ENCODE measurements around the gene COX11.

Gene COX11

DNA sequence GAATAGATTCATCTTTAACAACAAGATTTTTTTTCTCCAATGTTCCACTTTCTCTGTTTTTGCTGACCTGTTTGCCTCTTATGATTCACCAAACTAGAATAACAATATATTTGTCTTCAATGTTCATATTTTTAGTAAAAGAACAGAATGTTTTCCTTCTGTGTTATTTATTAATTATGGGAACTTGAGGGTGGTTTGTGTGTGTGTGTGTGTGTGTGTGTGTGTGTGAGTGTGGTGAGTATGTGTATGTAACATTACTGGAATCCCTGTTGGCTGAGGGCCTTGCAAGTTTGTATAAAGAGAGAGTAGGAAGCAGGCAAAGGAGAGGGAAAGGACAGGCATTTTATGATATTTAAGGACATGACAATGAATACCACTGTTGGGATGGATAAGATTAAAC is 13.9 kb upstream of the COX11 start:
- Histone ChIP-seq H3K9me3 (ENCODE audit: control insufficient read depth in 5 of 5, low read length in 5 of 5) (peaks cover 0 to 6% (median 5%) of the 10 kb centered on the region in 5 donors), H3K27ac (ENCODE audit: low read depth, low read length) (no peak overlapping the region), H3K27me3 (ENCODE audit: control insufficient read depth in 5 of 5, insufficient read depth in 4 of 5, low read length in 5 of 5) (no peaks in the 10 kb centered on the region), H3K9ac (ENCODE audit: low read length in 5 of 5) (no peak overlapping the region), H3K4me3 (ENCODE audit: low read depth in 1 of 5, low read length in 5 of 5) (no peak overlapping the region), H3K36me3 (ENCODE audit: control insufficient read depth in 5 of 5, insufficient read depth in 5 of 5, low read length in 5 of 5) (no peaks in the 10 kb centered on the region), H3K4me1 (ENCODE audit: control insufficient read depth in 5 of 5, insufficient read depth in 5 of 5, low read length in 5 of 5) (no peaks in the 10 kb centered on the region)

DNA sequence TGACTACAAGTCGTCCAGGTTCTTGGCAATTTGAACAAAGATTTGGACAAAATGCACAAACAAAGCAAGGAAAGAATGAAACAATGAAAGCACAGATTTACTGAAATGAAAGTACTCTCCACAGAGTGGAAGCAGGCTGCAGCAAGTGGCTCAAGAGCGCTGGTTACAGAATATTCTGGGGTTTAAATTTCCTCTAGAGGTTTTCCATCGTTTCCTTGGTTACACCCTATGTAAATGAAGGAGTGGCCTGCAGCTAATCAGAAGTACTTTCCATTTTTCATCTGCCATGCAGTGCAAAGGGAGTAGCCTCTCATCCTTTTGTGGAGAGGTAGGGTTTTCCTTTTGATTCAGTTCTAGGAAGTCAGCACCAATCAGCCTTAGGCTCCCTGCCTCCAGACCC is 11.9 kb upstream of the COX11 start:
- peaks cover 0 to 6% (median 5%) of the 10 kb centered on the region in 5 donors for H3K9me3 ChIP-seq (ENCODE audit: control insufficient read depth in 5 of 5, low read length in 5 of 5)
- H3K9ac ChIP-seq (ENCODE audit: low read length in 5 of 5), result no peak overlapping the region
- no peak overlapping the region for H3K27ac ChIP-seq (ENCODE audit: low read depth, low read length)
- no peaks in the 10 kb centered on the region for H3K36me3 ChIP-seq (ENCODE audit: control insufficient read depth in 5 of 5, insufficient read depth in 5 of 5, low read length in 5 of 5)
- no peaks in the 10 kb centered on the region for H3K4me1 ChIP-seq (ENCODE audit: control insufficient read depth in 5 of 5, insufficient read depth in 5 of 5, low read length in 5 of 5)
- no peak overlapping the region for H3K4me3 ChIP-seq (ENCODE audit: low read depth in 1 of 5, low read length in 5 of 5)
- H3K27me3 ChIP-seq (ENCODE audit: control insufficient read depth in 5 of 5, insufficient read depth in 4 of 5, low read length in 5 of 5), result no peaks in the 10 kb centered on the region

- H3K4me1 ChIP-seq (ENCODE audit: control insufficient read depth in 5 of 5, insufficient read depth in 5 of 5, low read length in 5 of 5), result no peaks in the 10 kb centered on the region
- no peak overlapping the region for H3K9ac ChIP-seq (ENCODE audit: low read length in 5 of 5)
- no peak overlapping the region for H3K27ac ChIP-seq (ENCODE audit: low read depth, low read length)
- no peaks in the 10 kb centered on the region for H3K36me3 ChIP-seq (ENCODE audit: control insufficient read depth in 5 of 5, insufficient read depth in 5 of 5, low read length in 5 of 5)
- H3K9me3 ChIP-seq (ENCODE audit: control insufficient read depth in 5 of 5, low read length in 5 of 5), result peaks cover 0 to 6% (median 5%) of the 10 kb centered on the region in 5 donors
- no peaks in the 10 kb centered on the region for H3K27me3 ChIP-seq (ENCODE audit: control insufficient read depth in 5 of 5, insufficient read depth in 4 of 5, low read length in 5 of 5)
- no peak overlapping the region for H3K4me3 ChIP-seq (ENCODE audit: low read depth in 1 of 5, low read length in 5 of 5)
Measured at GRCh38 chr17:54979657-54980056, 11.2 kb upstream of the COX11 start.

DNA sequence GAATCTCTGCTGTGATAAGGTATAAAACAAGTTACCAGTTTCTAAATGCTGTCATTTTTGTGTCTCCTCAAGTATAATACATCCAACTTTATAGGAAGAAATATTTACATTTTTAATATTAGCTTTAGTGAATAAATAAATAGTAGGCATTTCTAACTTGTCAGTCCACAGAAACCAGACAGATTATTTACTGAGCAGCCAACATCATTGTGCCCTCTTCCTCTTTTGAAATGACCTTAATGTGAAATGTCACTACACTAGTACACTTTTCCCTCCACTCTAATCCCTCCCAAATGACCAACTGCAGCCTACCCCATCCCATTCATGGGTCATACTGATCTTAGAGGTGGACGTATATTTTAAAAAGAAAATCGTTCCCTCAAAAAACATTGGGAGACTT is 9.3 kb upstream of the COX11 start:
- Histone ChIP-seq H3K9ac (ENCODE audit: low read length in 5 of 5) (no peak overlapping the region), H3K9me3 (ENCODE audit: control insufficient read depth in 5 of 5, low read length in 5 of 5) (peaks cover 0 to 6% (median 5%) of the 10 kb centered on the region in 5 donors)

DNA sequence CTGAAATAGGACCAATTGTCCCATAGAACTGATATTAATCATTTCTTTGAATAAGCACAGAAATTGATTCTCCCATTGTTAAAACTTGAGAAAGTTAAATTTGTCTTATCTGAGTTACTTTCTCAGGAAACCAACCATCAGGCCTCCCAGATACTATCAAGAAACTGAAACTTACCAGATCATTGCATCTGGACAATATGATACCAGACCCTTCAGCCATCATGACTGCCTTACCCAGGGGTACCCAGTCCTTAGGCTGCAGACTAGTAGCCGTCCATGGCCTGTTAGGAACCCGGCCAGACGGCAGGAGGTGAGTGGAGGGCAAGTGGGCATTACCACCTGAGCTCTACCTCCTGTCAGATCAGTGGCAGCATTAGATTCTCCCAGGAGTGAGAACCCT is 7.9 kb upstream of the COX11 start:
- no peaks in the 10 kb centered on the region for H3K36me3 ChIP-seq (ENCODE audit: control insufficient read depth in 5 of 5, insufficient read depth in 5 of 5, low read length in 5 of 5)

More for the DNA sequence above, 9.3 kb upstream of the COX11 start:
- Histone ChIP-seq H3K4me3 (ENCODE audit: low read depth in 1 of 5, low read length in 5 of 5) (no peak overlapping the region), H3K27ac (ENCODE audit: low read depth, low read length) (no peak overlapping the region), H3K27me3 (ENCODE audit: control insufficient read depth in 5 of 5, insufficient read depth in 4 of 5, low read length in 5 of 5) (no peaks in the 10 kb centered on the region), H3K36me3 (ENCODE audit: control insufficient read depth in 5 of 5, insufficient read depth in 5 of 5, low read length in 5 of 5) (no peaks in the 10 kb centered on the region), H3K4me1 (ENCODE audit: control insufficient read depth in 5 of 5, insufficient read depth in 5 of 5, low read length in 5 of 5) (no peaks in the 10 kb centered on the region)

DNA sequence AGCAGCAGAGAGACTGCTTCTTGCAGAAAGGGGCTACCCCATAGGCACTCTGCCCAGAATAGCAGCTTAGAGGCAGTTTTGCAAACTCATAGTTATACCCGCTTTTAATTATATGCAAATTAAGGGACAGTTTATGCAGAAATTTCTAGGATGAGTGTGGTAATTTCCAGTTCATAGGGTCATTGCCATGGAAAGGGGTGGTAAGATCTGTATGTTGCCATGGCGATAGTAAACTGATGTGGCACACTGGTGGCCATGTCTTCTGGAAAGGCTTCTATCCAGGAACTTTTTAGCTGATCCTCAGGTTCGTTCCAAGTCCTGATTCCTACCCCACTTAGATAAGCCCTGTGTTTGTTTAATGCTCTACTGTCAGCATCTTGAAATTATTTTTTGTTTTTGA is 6.3 kb upstream of the COX11 start:
- Histone ChIP-seq H3K27ac (ENCODE audit: low read depth, low read length) (no peak overlapping the region), H3K36me3 (ENCODE audit: control insufficient read depth in 5 of 5, insufficient read depth in 5 of 5, low read length in 5 of 5) (no peaks in the 10 kb centered on the region), H3K4me3 (ENCODE audit: low read depth in 1 of 5, low read length in 5 of 5) (no peak overlapping the region), H3K27me3 (ENCODE audit: control insufficient read depth in 5 of 5, insufficient read depth in 4 of 5, low read length in 5 of 5) (no peaks in the 10 kb centered on the region), H3K4me1 (ENCODE audit: control insufficient read depth in 5 of 5, insufficient read depth in 5 of 5, low read length in 5 of 5) (peaks cover 0 to 1% (median under 1%) of the 10 kb centered on the region in 5 donors), H3K9me3 (ENCODE audit: control insufficient read depth in 5 of 5, low read length in 5 of 5) (no peaks in the 10 kb centered on the region), H3K9ac (ENCODE audit: low read length in 5 of 5) (no peak overlapping the region)

More for the DNA sequence above, 7.9 kb upstream of the COX11 start:
- no peak overlapping the region for H3K27ac ChIP-seq (ENCODE audit: low read depth, low read length)
- H3K9ac ChIP-seq (ENCODE audit: low read length in 5 of 5), result no peak overlapping the region
- no peaks in the 10 kb centered on the region for H3K27me3 ChIP-seq (ENCODE audit: control insufficient read depth in 5 of 5, insufficient read depth in 4 of 5, low read length in 5 of 5)
- H3K9me3 ChIP-seq (ENCODE audit: control insufficient read depth in 5 of 5, low read length in 5 of 5), result peaks cover 0 to 6% (median 5%) of the 10 kb centered on the region in 5 donors
- no peak overlapping the region for H3K4me3 ChIP-seq (ENCODE audit: low read depth in 1 of 5, low read length in 5 of 5)
- no peaks in the 10 kb centered on the region for H3K4me1 ChIP-seq (ENCODE audit: control insufficient read depth in 5 of 5, insufficient read depth in 5 of 5, low read length in 5 of 5)

DNA sequence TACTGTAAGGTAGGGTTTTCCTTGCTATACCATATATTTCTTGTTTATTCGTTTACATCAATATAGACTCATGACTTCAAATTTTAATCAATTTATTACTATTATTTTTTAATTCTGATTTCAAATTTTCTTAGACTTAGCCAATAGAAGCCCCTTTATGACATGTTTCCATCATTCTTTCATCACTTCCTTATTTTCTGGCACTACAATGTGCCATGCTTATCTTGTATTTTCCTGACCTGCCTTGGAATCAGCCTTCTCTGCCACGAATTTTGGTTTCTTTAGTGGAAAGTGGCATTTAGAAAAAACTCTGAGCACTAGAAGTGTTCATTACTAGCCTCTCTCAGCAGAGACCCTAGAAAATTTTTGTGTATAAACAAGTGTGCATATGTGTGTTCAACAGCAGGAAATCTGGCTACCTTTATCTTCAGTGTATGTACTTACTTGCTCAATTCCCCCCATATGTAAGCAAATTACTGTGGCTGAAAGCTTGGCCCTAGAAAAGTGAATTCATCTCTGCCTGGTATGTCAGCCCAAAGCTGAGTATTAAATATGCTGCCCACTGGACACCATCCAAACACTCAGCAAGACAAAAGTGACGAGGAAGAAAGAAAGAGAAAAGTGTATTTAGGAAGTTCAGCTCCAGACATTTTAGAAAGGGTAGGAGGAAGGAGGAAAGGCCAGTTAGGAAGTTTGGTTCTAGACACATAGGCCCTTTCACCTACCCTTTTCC is 4.1 kb upstream of the COX11 start:
- no peak overlapping the region for H3K27ac ChIP-seq (ENCODE audit: low read depth, low read length)
- H3K9ac ChIP-seq (ENCODE audit: low read length in 5 of 5), result peak overlapping the region in 1 of 5 donors; percentile 34
- no peaks in the 10 kb centered on the region for H3K36me3 ChIP-seq (ENCODE audit: control insufficient read depth in 5 of 5, insufficient read depth in 5 of 5, low read length in 5 of 5)
- no peaks in the 10 kb centered on the region for H3K27me3 ChIP-seq (ENCODE audit: control insufficient read depth in 5 of 5, insufficient read depth in 4 of 5, low read length in 5 of 5)
- H3K4me3 ChIP-seq (ENCODE audit: low read depth in 1 of 5, low read length in 5 of 5), result no peak overlapping the region
- peaks cover 2 to 17% (median 17%) of the 10 kb centered on the region in 5 donors for H3K4me1 ChIP-seq (ENCODE audit: control insufficient read depth in 5 of 5, insufficient read depth in 5 of 5, low read length in 5 of 5)
- no peaks in the 10 kb centered on the region for H3K9me3 ChIP-seq (ENCODE audit: control insufficient read depth in 5 of 5, low read length in 5 of 5)

GRCh38 chr17:54971901-54972300 is 3.4 kb upstream of the COX11 start:
- Histone ChIP-seq H3K4me1 (ENCODE audit: control insufficient read depth in 5 of 5, insufficient read depth in 5 of 5, low read length in 5 of 5) (peaks cover 2 to 23% (median 22%) of the 10 kb centered on the region in 5 donors), H3K27me3 (ENCODE audit: control insufficient read depth in 5 of 5, insufficient read depth in 4 of 5, low read length in 5 of 5) (no peaks in the 10 kb centered on the region)

DNA sequence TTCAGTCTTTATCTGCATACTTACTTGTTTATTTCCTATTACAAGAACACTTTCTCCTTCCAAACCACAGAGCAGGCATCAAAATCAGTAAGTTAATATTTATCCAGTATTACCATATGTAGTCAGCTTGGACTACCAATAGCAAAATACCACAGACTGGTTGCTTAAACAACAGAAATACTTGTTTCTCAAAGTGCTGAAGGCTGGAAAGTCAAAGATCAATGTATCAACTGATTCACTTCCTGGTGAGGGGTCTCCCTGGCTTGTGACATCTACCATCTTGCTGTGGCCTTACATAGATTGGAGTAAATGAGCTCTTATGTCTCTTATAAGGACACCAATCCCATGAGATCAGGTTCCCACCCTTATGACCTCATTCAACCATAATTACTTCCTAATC is 2.7 kb upstream of the COX11 start:
- no peak overlapping the region for H3K4me3 ChIP-seq (ENCODE audit: low read depth in 1 of 5, low read length in 5 of 5)
- H3K4me1 ChIP-seq (ENCODE audit: control insufficient read depth in 5 of 5, insufficient read depth in 5 of 5, low read length in 5 of 5), result peaks cover 2 to 29% (median 27%) of the 10 kb centered on the region in 5 donors
- no peaks in the 10 kb centered on the region for H3K36me3 ChIP-seq (ENCODE audit: control insufficient read depth in 5 of 5, insufficient read depth in 5 of 5, low read length in 5 of 5)
- H3K9me3 ChIP-seq (ENCODE audit: control insufficient read depth in 5 of 5, low read length in 5 of 5), result no peaks in the 10 kb centered on the region
- H3K27ac ChIP-seq (ENCODE audit: low read depth, low read length), result no peak overlapping the region
- H3K27me3 ChIP-seq (ENCODE audit: control insufficient read depth in 5 of 5, insufficient read depth in 4 of 5, low read length in 5 of 5), result no peaks in the 10 kb centered on the region
- peak overlapping the region in 1 of 5 donors; percentile 31 for H3K9ac ChIP-seq (ENCODE audit: low read length in 5 of 5)

More at GRCh38 chr17:54971901-54972300, 3.4 kb upstream of the COX11 start:
- Histone ChIP-seq H3K4me3 (ENCODE audit: low read depth in 1 of 5, low read length in 5 of 5) (no peak overlapping the region), H3K36me3 (ENCODE audit: control insufficient read depth in 5 of 5, insufficient read depth in 5 of 5, low read length in 5 of 5) (no peaks in the 10 kb centered on the region), H3K9ac (ENCODE audit: low read length in 5 of 5) (no peak overlapping the region), H3K27ac (ENCODE audit: low read depth, low read length) (no peak overlapping the region), H3K9me3 (ENCODE audit: control insufficient read depth in 5 of 5, low read length in 5 of 5) (no peaks in the 10 kb centered on the region)

DNA sequence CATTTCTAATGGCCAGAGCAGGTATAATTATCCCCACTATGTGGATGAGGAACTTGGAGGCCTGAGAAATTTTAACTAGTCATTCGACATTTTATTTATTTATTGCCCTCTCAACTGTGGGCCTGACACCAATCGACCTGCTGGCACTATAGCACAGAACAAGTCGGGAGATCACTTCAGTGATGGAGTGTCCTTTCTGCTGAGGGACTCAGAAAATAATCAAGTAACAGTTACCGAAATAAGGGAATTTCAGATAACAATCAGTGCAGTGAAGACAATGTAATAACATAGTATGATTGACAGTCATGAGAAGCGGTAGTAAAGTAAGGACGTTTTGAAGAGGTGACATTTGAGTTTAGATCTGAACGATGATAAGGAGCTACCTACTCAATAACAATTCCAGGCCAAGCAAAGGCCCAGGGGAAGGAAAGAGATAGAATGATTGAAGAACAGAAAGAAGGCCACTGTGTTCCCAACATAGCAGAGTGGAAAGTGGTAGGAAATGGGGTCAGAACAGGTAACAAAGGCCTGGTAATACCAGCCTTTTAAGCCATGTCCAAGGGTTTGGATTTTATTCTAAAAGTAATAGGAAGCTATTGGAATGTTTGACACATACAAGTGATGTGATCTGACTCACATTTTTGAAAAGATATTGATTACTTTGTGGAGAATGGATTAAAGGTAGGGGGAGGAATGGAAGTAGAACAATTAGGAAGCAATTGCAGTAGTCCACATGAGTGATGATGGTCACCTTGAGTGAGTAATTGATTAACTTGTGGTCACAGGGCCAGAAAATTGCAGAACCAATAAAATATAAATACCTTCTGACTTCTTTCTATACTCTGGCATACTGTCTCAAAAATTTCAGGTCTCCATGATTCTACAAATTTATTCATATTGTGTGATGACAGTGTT is 1.5 kb upstream of the COX11 start:
- Histone ChIP-seq H3K9me3 (ENCODE audit: control insufficient read depth in 5 of 5, low read length in 5 of 5) (no peaks in the 10 kb centered on the region), H3K4me3 (ENCODE audit: low read depth in 1 of 5, low read length in 5 of 5) (peak overlapping the region in 4 of 5 donors; percentile 86 to 99 (median 96)), H3K9ac (ENCODE audit: low read length in 5 of 5) (peak overlapping the region; percentile 25 to 97 (median 83)), H3K36me3 (ENCODE audit: control insufficient read depth in 5 of 5, insufficient read depth in 5 of 5, low read length in 5 of 5) (peaks cover 0 to 3% (median 0%) of the 10 kb centered on the region in 5 donors), H3K27ac (ENCODE audit: low read depth, low read length) (peak overlapping the region; percentile 73), H3K4me1 (ENCODE audit: control insufficient read depth in 5 of 5, insufficient read depth in 5 of 5, low read length in 5 of 5) (peaks cover 2 to 29% (median 27%) of the 10 kb centered on the region in 5 donors), H3K27me3 (ENCODE audit: control insufficient read depth in 5 of 5, insufficient read depth in 4 of 5, low read length in 5 of 5) (no peaks in the 10 kb centered on the region)
